Upper lobe of right lung (tissue), 1 donor: ENCODE results near the gene PPTC7. TPM values are rescaled to one million over a fixed set of nuclear protein-coding genes. Genes with fewer than 3 reads are reported as not detected.

ENCODE experiments used
- ATAC-seq: fragments of 200-7000 bp; cut with Tn5 transposase; one replicate; pipeline ENCODE4 v1.9.1; 2020; ENCODE audit warnings: mild to moderate bottlenecking, moderate library complexity
- DNase-seq: peaks from one replicate; pipeline ENCODE4 v3.0.0-alpha.2; 2020
- H3K27ac ChIP-seq: fragments of 200-600 bp; one replicate; pipeline ENCODE4 v1.8.0; 2022
- H3K27me3 ChIP-seq: fragments of 200-600 bp; one replicate; pipeline ENCODE4 v1.8.0; 2022; ENCODE audit warnings: mild to moderate bottlenecking
- H3K36me3 ChIP-seq: fragments of 200-600 bp; one replicate; pipeline ENCODE4 v1.8.0; 2022
- H3K4me1 ChIP-seq: fragments of 200-600 bp; one replicate; pipeline ENCODE4 v1.8.0; 2022
- H3K4me3 ChIP-seq: fragments of 200-600 bp; one replicate; pipeline ENCODE4 v1.8.0; 2022; ENCODE audit warnings: mild to moderate bottlenecking
- H3K9me3 ChIP-seq: fragments of 200-600 bp; one replicate; pipeline ENCODE4 v1.8.0; 2022
- CTCF ChIP-seq: fragments of 200-600 bp; IDR thresholded peaks from one replicate; pipeline ENCODE4 v1.8.0; 2022; ENCODE audit warnings: antibody characterized with exemption
- intact Hi-C: fragments of 100-400 bp; cut with DNase I; formaldehyde crosslinking; loops from one replicate; pipeline ENCODE4 v1.11.0; 2022
- total RNA-seq: library from RNA; stranded (reverse); fragmentation: NEBNext Ultra II Directional; extraction: Animal tissue kit (Norgen Biotek cat#: 25700); gene quantifications from one replicate; pipeline ENCODE4 v1.2.1, GENCODE V29; 2021
- donor health status: DM: no; HTN: yes; CAD: no; lungs with severe emphysema.

The PPTC7 gene
- total RNA-seq, 1 donor from 2014 or later: 26.4 TPM

DNA sequence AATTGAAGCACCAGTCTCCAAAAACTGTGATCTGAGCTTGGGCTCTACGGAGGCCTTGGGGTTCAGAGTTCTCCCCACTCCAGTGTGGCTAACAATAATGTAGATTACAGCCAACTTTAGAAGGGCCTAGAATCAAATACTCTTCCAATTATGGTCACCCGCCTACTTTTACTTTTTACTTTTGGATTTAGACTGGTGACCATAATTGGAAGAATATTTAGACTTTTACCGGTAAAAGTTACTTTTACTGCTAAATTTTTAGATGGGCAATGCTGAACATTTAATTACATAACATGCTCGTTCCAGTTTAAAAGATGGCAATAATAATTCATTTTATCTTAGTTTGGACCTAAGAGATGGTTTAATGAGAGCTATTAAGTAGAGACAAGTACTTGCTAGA lies 39.2 kb downstream of the PPTC7 start:
- Histone ChIP-seq H3K4me3 (no peak overlapping the region), H3K27ac (peak overlapping the region; percentile 55), H3K9me3 (no peaks in the 10 kb centered on the region), H3K4me1 (peaks cover 43% of the 10 kb centered on the region), H3K27me3 (no peaks in the 10 kb centered on the region), H3K36me3 (peaks cover 10% of the 10 kb centered on the region)
- intact Hi-C loops: no loop called here
- no peak for TF ChIP-seq CTCF
- no peak for DNase-seq
- no peak for ATAC-seq

DNA sequence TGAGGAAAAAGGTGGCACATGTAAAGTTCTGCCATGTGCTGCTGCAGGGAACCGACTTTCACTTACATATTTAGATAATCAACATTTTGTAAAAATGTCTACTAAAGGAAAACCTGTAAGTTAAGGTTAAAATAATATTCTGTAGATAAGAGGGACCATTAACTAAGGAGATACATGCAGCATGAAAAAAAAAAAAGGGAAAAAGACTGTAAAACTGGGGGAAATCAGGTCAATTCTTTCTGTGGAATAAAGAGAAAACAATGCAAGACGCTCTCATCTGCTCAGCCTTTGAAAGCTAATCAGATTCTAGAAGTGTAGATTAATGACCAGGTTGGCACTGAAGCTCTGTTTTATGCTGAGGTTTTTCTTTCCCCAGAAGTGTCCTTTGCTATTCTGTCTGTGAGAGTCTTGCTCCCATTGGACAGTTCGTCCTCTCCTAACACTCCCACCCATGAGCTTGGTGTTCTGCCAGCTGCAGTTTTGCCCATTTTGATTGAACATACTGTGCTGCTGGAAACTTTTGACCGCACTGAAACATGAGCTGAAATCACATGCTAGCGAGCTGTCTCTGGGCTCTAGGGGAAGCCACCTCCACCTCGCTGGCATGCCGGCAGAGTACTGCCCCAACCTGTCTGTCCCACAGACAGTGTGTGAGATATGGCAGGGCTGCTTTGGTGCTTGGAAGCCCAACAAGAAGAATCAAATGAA lies 39.7 kb downstream of the PPTC7 start:
- peak; percentile 94 for ATAC-seq
- no peak overlapping the region for H3K4me3 ChIP-seq
- TF ChIP-seq CTCF: no peak
- H3K9me3 ChIP-seq: no peaks in the 10 kb centered on the region
- H3K4me1 ChIP-seq: peaks cover 43% of the 10 kb centered on the region
- peak overlapping the region; percentile 73 for H3K27ac ChIP-seq
- no peaks in the 10 kb centered on the region for H3K27me3 ChIP-seq
- intact Hi-C loops: no loop called here
- DNase-seq: peak; percentile 83
- H3K36me3 ChIP-seq: peaks cover 15% of the 10 kb centered on the region

GRCh38 chr12:110540048-110540447 lies 43.1 kb downstream of the PPTC7 start:
- Histone ChIP-seq H3K4me3 (no peak overlapping the region), H3K36me3 (peaks cover 49% of the 10 kb centered on the region), H3K9me3 (no peaks in the 10 kb centered on the region), H3K27ac (no peak overlapping the region), H3K27me3 (no peaks in the 10 kb centered on the region), H3K4me1 (peaks cover 30% of the 10 kb centered on the region)
- no peak for ATAC-seq
- DNase-seq: no peak
- TF ChIP-seq CTCF: no peak
- intact Hi-C loops: no loop called here

DNA sequence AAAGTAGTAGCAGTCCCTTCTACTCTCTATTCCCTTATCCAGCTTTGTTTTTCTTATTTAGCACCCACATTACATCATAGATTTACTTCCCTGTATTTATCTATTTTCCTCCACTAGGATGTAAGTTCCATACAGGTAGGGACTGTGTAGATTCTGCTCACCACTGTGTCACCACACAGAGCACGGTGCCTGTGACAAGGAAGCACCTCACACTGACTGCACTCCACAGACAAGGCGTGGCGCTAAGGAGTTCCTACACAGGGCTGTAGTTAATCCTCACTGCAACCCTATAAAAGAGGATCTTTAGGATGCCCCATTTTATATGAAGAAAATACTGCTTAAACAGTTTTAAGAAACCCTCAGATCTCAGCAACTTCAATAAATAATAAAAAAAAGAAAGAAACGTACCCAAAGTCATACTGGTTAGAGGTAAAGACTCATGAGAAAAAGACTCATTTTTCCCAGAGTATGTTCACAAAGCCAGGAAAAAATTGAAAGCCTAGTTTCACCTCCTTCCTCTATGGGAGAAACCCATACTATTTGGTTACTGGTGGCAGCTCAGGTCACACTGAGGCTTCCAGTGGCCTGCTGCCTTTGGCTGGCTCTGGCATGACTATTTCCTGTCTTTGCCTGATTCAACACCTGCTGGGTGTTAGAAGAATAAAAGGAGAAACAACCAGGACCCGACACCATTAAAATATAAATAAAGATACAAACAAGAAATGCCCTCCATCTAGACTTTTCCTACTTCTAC lies 44.1 kb downstream of the PPTC7 start:
- no peaks in the 10 kb centered on the region for H3K27me3 ChIP-seq
- H3K4me1 ChIP-seq: peaks cover 20% of the 10 kb centered on the region
- peaks cover 49% of the 10 kb centered on the region for H3K36me3 ChIP-seq
- DNase-seq (no peak), ATAC-seq (no peak)
- H3K9me3 ChIP-seq: no peaks in the 10 kb centered on the region
- TF ChIP-seq CTCF: no peak
- intact Hi-C loops: no loop called here
- H3K4me3 ChIP-seq: no peak overlapping the region
- H3K27ac ChIP-seq: no peak overlapping the region

- intact Hi-C loops: no loop called here
- Histone ChIP-seq H3K27ac (peak overlapping the region; percentile 15), H3K27me3 (no peaks in the 10 kb centered on the region), H3K9me3 (no peaks in the 10 kb centered on the region), H3K36me3 (peaks cover 49% of the 10 kb centered on the region), H3K4me3 (no peak overlapping the region), H3K4me1 (peaks cover 10% of the 10 kb centered on the region)
- TF ChIP-seq CTCF: no peak
- peak; percentile 91 for ATAC-seq
- DNase-seq: peak; percentile 80
Observed at GRCh38 chr12:110537605-110538409, 45.3 kb downstream of the PPTC7 start.
